K562 (cell line): ENCODE measurements around the gene SLC7A5. TPM values are rescaled to one million over a fixed set of nuclear protein-coding genes. Genes with fewer than 3 reads are reported as not detected.

Source experiments
- ARID4B ChIP-seq: sonication (generic); formaldehyde crosslinking; IDR thresholded peaks from 2 replicates; pipeline ENCODE4 v1.8.0; 2022; ENCODE audit warnings: mild to moderate bottlenecking, missing genetic modification reagents
- BCL6 ChIP-seq: fragments of 250-450 bp; sonication (Bioruptor Pico); IDR thresholded peaks from 2 replicates; pipeline ENCODE4 v1.4.0; 2020
- CEBPG ChIP-seq, 3 experiments: fragments of 200-800 bp in 1 of 3; sonication (Bioruptor generic) in 1 of 3; sonication (generic) in 1 of 3; formaldehyde crosslinking in 1 of 3; IDR thresholded peaks in 2 of 3; conservative IDR thresholded peaks in 1 of 3; 2 replicates each; pipeline versions ENCODE4 v1.6.1 to v1.8.0; 2016 to 2022; ENCODE audit warnings: missing compliant biosample characterization in 2 of 3, missing genetic modification characterization in 2 of 3, mild to moderate bottlenecking in 1 of 3, missing genetic modification reagents in 1 of 3
- ESRRB ChIP-seq: fragments of 250-450 bp; sonication (Bioruptor Pico); IDR thresholded peaks from 2 replicates; pipeline ENCODE4 v1.5.0; 2020; ENCODE audit warnings: mild to moderate bottlenecking, moderate library complexity, borderline replicate concordance
- ILF3 ChIP-seq: fragments of 450-650 bp; IDR thresholded peaks from 2 replicates; pipeline ENCODE4 v1.6.1; 2018; ENCODE audit warnings: antibody characterized with exemption, mild to moderate bottlenecking, moderate library complexity, borderline replicate concordance
- ILK ChIP-seq: fragments of 450-650 bp; IDR thresholded peaks from 2 replicates; pipeline ENCODE4 v1.6.1; 2016; ENCODE audit warnings: missing genetic modification characterization, low read depth, mild to moderate bottlenecking, missing compliant biosample characterization, moderate library complexity, borderline replicate concordance
- MED1 ChIP-seq: sonication (generic); formaldehyde crosslinking; IDR thresholded peaks from 2 replicates; pipeline ENCODE4 v1.8.1; 2023; ENCODE audit warnings: missing genetic modification reagents, borderline replicate concordance
- MYC ChIP-seq, 2 experiments: fragments of 250-450 bp in 1 of 2; sonication (Bioruptor Pico) in 1 of 2; IDR thresholded peaks; 2 replicates each; pipeline versions ENCODE4 v1.5.1 to v1.6.1; 2012 to 2021; ENCODE audit warnings: low read depth in 2 of 2, borderline replicate concordance in 1 of 2, improper control_type of control experiment in 1 of 2, low read length in 1 of 2, mild to moderate bottlenecking in 1 of 2, moderate library complexity in 1 of 2
- NR1H2 ChIP-seq: sonication (generic); formaldehyde crosslinking; IDR thresholded peaks from 2 replicates; pipeline ENCODE4 v1.4.0; 2020; ENCODE audit warnings: mild to moderate bottlenecking, missing genetic modification reagents
- PHB2 ChIP-seq: fragments of 450-650 bp; IDR thresholded peaks from 2 replicates; pipeline ENCODE4 v1.6.1; 2017; ENCODE audit warnings: low read depth
- POLR2H ChIP-seq: IDR thresholded peaks from 2 replicates; pipeline ENCODE4 v1.6.1; 2016; ENCODE audit warnings: missing genetic modification characterization, low read depth, mild to moderate bottlenecking, control low read depth, missing compliant biosample characterization, moderate library complexity
- RBM34 ChIP-seq: fragments of 200-400 bp; formaldehyde crosslinking; IDR thresholded peaks from 2 replicates; pipeline ENCODE4 v1.6.1; 2018; ENCODE audit warnings: low read length, borderline replicate concordance; ENCODE audit not compliant: insufficient read depth
- SMAD3 ChIP-seq: fragments of 450-650 bp; formaldehyde crosslinking; conservative IDR thresholded peaks from 2 replicates; pipeline ENCODE4 v1.4.0; 2020; ENCODE audit warnings: mild to moderate bottlenecking
- SMAD4 ChIP-seq: fragments of 250-450 bp; sonication (Bioruptor Pico); conservative IDR thresholded peaks from 2 replicates; pipeline ENCODE4 v1.8.0; 2021; ENCODE audit warnings: inconsistent platforms, mild to moderate bottlenecking, moderate library complexity
- SRSF1 ChIP-seq: fragments of 200-400 bp; formaldehyde crosslinking; IDR thresholded peaks from 2 replicates; pipeline ENCODE4 v1.6.1; 2017; ENCODE audit warnings: mild to moderate bottlenecking, low read depth, low read length, moderate library complexity
- TAF15 ChIP-seq: fragments of 200-400 bp; formaldehyde crosslinking; IDR thresholded peaks from 2 replicates; pipeline ENCODE4 v1.6.1; 2017; ENCODE audit warnings: mild to moderate bottlenecking, low read depth, low read length, moderate library complexity
- XRCC4 ChIP-seq: IDR thresholded peaks from one replicate; pipeline ENCODE4 v1.6.1; 2011; ENCODE audit not compliant: insufficient read depth, insufficient read length; ENCODE audit errors: extremely low read depth
- ZBTB26 ChIP-seq: fragments of 450-650 bp; formaldehyde crosslinking; IDR thresholded peaks from 2 replicates; pipeline ENCODE4 v1.4.0; 2022; ENCODE audit warnings: missing genetic modification characterization
- ZBTB9 ChIP-seq: fragments of 450-650 bp; formaldehyde crosslinking; IDR thresholded peaks from 2 replicates; pipeline ENCODE4 v1.4.0; 2020; ENCODE audit warnings: mild to moderate bottlenecking, moderate library complexity
- polyA plus RNA-seq, 8 experiments: library from polyadenylated mRNA; depleted of rRNA in 4 of 8; stranded (reverse) in 5 of 8; unstranded in 3 of 8; fragments of >200 nt; fragmentation: Nextera tagmentation in 2 of 8; fragmentation: Illumina TruSeq in 1 of 8; extraction: Ambion mirVana in 2 of 8; extraction: Trizol in 1 of 8; gene quantifications; 2 replicates each; pipeline versions ENCODE4 v1.2.1 to v1.2.3, GENCODE V29; 2011 to 2014; ENCODE audit warnings: inconsistent platforms in 1 of 8, missing spikeins in 1 of 8
- total RNA-seq, 7 experiments: library from RNA; depleted of rRNA in 6 of 7; stranded (reverse); fragments of >200 nt in 6 of 7; fragmentation: Illumina TruSeq in 2 of 7; extraction: Trizol in 2 of 7; gene quantifications; 2 replicates each; pipeline versions ENCODE4 v1.2.1 to v1.2.3, GENCODE V29; 2011 to 2021; ENCODE audit warnings: low replicate concordance in 1 of 7

Gene SLC7A5
- total and polyA plus RNA-seq, 9 of the 15 experiments (the other 6 are each of a cell fraction or from before 2014, with no cell fraction given): 1.9 to 220 (median 18.6) TPM

- TF ChIP-seq MED1 (CRISPR knock-in tag) (no peak), MYC (IDR thresholded peaks at IDR 0.05; ENCODE audit: low read depth, low read length) (peak; percentile 97), MYC (CRISPR knock-in tag; IDR thresholded peaks at IDR 0.05; ENCODE audit: borderline replicate concordance, low read depth) (no peak), ZBTB9 (CRISPR knock-in tag) (peak; percentile 67; the same call in 1 of the 2 replicates), XRCC4 (no peak), ILF3 (no peak), PHB2 (no peak), TAF15 (0 out of 2 replicates have a peak, but pooled peaks have one; percentile 64), ESRRB (CRISPR knock-in tag) (no peak), ZBTB26 (CRISPR knock-in tag) (0 out of 2 replicates have a peak, but pooled peaks have one; percentile 54), SMAD4 (CRISPR knock-in tag) (peak; percentile 91), RBM34 (no peak), ILK (tag) (no peak), NR1H2 (CRISPR knock-in tag) (no peak), POLR2H (tag) (peak; percentile 71), SRSF1 (no peak), BCL6 (CRISPR knock-in tag) (no peak), SMAD3 (peak; percentile 78; the same call in 1 of the 2 replicates), ARID4B (peak; percentile 47), CEBPG (CRISPR knock-in tag; IDR thresholded peaks at IDR 0.05) (peak; percentile 100), CEBPG (tag; conservative IDR thresholded peaks at IDR 0.05 in 1 of 2, IDR thresholded peaks at IDR 0.05 in 1 of 2) (peak; percentile 99)
Observed at GRCh38 chr16:87853411-87854052, 15.8 kb downstream of the SLC7A5 start (continued).
